GM06990 (cell line): ENCODE measurements around the gene OSBPL10.
"Not testable (repeated sequence)": the region's sequence is repeated elsewhere in the genome, so short reads cannot be mapped to it uniquely, and the experiment has no call there.

Source experiments
- DNase-seq: peaks from one replicate; pipeline ENCODE4 v3.0.0-alpha.2; 2011; ENCODE audit not compliant: insufficient read length; ENCODE audit errors: extremely low read depth
- H3K27me3 ChIP-seq: replicated peaks from 2 replicates; pipeline ENCODE4 v1.6.0; 2011; ENCODE audit warnings: low read length; ENCODE audit not compliant: control insufficient read depth, insufficient read depth
- H3K36me3 ChIP-seq: 2 replicates; pipeline ENCODE4 v1.5.1; 2011; ENCODE audit warnings: low read length; ENCODE audit not compliant: control insufficient read depth, insufficient read depth
- H3K4me3 ChIP-seq: replicated peaks from 2 replicates; pipeline ENCODE4 v1.5.1; 2011; ENCODE audit warnings: low read depth, mild to moderate bottlenecking, control low read depth, low read length
- CTCF ChIP-seq: IDR thresholded peaks from 2 replicates; pipeline ENCODE4 v1.5.1; 2011; ENCODE audit warnings: low read length, control low read depth, mild to moderate bottlenecking, inconsistent platforms; ENCODE audit not compliant: insufficient read depth, poor library complexity, severe bottlenecking

The OSBPL10 gene

GRCh38 chr3:31868236-31868635 is 112.8 kb downstream of the OSBPL10 start:
- Histone ChIP-seq H3K4me3 (no peak overlapping the region), H3K36me3 (no peaks in the 10 kb centered on the region), H3K27me3 (no peaks in the 10 kb centered on the region; the same call in 1 of the 2 replicates)
- DNase-seq, result no peak
- no peak for TF ChIP-seq CTCF

GRCh38 chr3:31862666-31863279 is 118.3 kb downstream of the OSBPL10 start:
- H3K4me3 ChIP-seq, result no peak overlapping the region
- no peaks in the 10 kb centered on the region; the same call in 1 of the 2 replicates for H3K27me3 ChIP-seq
- no peak for TF ChIP-seq CTCF
- DNase-seq, result no peak
- no peaks in the 10 kb centered on the region for H3K36me3 ChIP-seq

- no peaks in the 10 kb centered on the region for H3K36me3 ChIP-seq
- DNase-seq, result no peak
- no peak for TF ChIP-seq CTCF
- no peaks in the 10 kb centered on the region; the same call in 1 of the 2 replicates for H3K27me3 ChIP-seq
- no peak overlapping the region for H3K4me3 ChIP-seq
Measured at GRCh38 chr3:31861826-31862225, 119.2 kb downstream of the OSBPL10 start.

GRCh38 chr3:31860642-31861041 is 120.4 kb downstream of the OSBPL10 start:
- not testable (repeated sequence) for DNase-seq, H3K4me3 ChIP-seq, H3K36me3 ChIP-seq, H3K27me3 ChIP-seq

- H3K36me3 ChIP-seq, result no peaks in the 10 kb centered on the region
- DNase-seq, result no peak
Measured at GRCh38 chr3:31859245-31859644, 121.8 kb downstream of the OSBPL10 start.

GRCh38 chr3:31858439-31858838 is 122.6 kb downstream of the OSBPL10 start:
- Histone ChIP-seq H3K36me3 (no peaks in the 10 kb centered on the region), H3K4me3 (no peak overlapping the region), H3K27me3 (no peaks in the 10 kb centered on the region)
- TF ChIP-seq CTCF, result no peak
- no peak for DNase-seq

More at GRCh38 chr3:31859245-31859644, 121.8 kb downstream of the OSBPL10 start:
- Histone ChIP-seq H3K4me3 (no peak overlapping the region), H3K27me3 (no peaks in the 10 kb centered on the region)
- no peak for TF ChIP-seq CTCF
